Activated effector memory CD4-positive, alpha-beta T cell treated with anti-CD3 and anti-CD28 coated beads, Interleukin-2, amount 50 U/mL, for 16 hours (primary cell): ENCODE data around the gene CTBP2.

Source experiments
- DNase-seq: peaks from one replicate; pipeline ENCODE4 v3.0.0-alpha.2; 2020

Gene CTBP2

DNA sequence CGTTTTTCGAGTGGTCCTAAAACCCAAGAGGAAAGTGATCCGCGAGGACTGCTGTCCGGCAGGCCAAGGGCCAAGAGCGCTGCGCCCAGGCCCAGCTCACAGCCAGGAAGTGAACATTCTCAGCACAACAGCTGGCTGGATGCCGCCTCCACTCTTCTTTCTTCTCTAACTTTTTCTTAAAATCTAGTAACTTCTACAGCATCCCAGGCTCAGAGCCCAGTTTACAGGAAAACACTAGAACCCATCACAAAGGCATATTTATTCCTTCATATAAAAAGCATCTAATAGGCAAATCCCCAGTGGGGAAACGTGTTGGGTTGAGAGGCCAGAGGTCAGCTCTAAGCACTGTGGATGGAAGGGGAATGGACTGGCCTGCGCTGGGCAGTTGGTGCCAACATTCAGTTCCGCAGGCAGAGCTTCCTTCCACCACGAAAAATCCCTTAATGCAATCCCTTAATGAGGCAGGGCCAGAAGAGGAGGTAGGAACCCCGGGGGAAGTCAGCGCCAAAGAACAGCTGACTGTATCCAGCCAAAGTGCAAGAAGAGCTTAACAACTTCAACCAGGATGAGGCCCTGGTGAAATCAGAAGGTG, 143.7 kb downstream of the CTBP2 start:
- DNase-seq = no peak

DNA sequence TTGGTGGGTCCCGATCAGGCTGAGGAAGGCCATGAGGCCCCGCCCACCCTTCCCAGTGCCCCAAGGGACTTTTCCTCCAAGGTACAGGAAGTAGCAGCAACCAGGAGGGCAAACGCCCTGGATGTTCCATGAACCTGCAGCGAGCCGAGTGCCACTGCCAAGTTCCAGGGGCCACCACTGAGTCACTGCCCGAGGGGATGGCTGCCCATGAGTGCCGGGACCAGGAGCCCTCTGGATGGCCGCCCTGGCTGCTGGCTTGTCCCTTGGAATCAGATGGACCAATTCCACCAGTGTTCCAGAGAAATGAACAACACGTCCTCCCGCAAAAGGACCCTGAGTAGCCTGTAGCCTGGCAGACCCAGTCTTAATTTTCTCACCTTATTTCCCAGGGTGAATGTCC, 144.2 kb downstream of the CTBP2 start:
- DNase-seq = no peak

DNA sequence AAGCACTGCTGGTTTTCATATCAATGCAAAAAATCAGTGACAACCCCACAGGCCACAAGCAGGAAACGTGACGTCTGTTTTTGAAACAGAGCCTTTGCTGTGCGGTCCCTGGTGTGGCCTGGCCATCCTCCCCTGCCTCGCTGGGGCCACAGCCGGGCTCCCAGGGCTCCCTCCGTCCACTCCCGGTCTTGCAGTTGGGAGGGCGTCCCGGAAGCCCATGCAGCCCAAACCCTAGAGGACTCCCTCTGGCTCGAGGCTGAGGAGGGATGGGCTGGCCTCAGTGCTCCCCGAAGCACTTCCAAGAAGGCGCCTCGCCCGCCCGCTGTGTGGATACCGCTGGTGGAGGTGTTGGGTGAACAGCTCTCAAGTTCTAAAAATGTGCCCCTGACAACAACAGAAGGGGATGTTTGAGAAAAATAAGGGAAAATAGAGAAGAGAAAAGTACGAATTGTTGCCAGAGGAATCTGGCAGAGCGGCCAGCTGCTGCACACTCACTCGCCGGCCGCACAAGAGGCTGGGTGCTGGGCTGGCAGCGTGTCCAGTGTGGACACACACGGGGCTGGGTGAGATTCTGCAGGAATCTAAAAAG, 144.9 kb downstream of the CTBP2 start:
- no peak for DNase-seq

DNA sequence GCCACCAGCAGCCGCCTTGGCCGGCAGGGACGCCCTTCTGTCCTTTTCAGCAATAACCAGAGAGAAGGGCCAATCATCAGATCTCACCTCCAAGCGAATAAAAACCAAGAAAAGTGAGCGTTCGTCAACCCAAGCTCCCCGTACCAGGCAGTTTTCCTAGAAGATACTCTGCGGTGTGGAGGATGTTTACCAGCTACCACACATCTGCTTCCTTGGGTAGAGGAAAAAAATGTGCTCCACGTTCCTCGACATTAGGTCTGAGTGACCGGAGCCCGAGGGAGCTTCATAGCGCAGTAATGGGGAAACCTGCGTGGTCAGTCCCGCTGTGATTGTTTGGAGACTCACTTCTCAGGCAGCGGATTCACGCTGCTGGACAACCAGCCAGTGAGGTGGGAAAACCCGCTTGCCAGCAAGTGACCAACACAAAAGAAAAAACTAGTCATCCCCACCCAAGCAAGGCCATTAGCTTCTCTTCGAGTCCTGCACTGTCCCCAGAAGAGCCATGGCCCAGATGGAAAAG, 145.5 kb downstream of the CTBP2 start:
- DNase-seq = no peak

GRCh38 chr10:125014086-125014830, 146.1 kb downstream of the CTBP2 start:
- no peak for DNase-seq

GRCh38 chr10:125013529-125013872, 146.9 kb downstream of the CTBP2 start:
- no peak for DNase-seq

DNA sequence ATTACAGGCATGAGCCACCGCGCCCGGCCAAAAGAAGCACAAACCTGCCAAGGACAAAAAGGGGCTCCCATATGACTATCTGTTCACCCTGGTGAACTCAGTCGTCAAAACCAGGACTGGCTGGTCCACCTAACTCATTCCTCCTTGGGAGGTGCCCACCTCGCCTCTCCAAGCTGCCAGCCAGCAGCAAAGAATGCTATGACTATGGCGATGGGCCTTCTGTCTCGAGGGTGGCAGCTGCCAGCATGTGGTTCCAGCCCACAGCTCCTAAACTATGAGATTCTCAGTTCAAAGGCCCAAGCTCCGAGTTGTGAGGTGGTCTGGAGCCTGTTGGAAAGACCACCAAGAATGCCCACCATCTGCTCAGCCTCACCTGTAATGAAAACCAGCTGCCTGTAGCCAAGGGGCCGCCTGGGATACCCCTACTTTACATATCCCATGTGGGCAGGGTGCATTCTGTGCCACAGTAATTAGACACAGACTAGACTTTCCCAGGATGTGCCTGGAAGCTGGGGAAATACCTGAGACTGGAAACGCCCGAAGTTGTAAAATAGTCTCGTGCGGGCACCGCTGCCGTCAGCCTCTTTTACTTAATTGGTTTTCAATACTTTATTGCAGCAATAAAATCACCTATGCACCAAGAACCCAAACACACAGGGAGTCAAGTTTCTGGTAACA, 147.4 kb downstream of the CTBP2 start:
- no peak for DNase-seq

GRCh38 chr10:125011926-125012705, 148.2 kb downstream of the CTBP2 start:
- no peak for DNase-seq

DNA sequence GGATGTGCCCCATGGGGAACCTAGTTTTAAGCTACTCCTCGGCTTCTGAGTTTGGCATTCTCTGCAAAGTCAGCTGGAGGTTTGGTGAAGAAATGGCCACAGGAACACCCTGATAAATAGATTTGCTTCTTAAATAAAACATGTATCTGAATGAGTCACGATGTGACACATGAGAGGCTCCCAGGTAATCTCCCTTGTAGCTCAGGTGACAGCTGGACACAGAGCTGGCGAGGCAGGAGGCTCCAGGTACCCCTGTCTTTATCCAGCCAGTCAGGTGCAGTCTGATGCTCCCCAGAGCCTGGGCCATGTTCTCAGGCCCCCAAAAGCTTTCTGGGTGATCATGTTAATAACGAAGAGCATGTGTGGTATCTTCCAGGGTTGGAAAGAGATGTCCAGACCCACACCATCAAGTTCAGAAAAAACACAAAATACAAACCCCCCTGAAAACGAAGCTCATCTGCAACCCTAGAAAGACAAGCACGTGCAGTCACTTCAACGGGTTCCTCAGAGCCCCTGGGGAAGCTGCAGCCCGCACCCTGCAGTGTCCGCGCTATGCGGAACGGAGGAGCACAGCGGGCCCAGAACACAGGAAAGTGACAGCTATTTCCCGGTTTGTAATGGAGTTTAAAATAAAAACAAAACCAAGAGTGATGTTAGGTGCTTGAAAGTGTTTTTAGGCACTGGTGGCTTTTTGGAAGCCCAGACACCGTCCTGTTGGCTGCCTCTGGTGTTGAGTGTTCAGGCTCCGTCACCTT, 149.0 kb downstream of the CTBP2 start:
- no peak for DNase-seq

DNA sequence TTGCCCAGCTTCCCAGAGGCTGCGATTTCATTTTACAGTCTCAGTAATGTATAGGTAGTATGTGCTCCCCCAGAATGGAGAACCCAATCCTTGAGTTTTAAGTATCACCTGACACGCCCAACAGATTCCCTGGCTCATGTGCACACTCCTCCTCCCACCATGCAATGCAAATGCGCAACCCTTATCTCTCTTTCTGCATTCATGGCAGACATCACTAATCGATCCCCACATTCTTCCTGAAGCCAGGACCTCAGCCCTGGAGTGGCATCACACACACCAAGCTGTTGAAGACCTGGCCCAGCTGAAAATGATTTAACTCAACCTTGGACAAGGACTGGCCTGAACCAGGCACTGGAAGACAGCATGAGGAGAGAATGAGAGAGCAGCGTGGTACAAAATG, 150.0 kb downstream of the CTBP2 start:
- no peak for DNase-seq

DNA sequence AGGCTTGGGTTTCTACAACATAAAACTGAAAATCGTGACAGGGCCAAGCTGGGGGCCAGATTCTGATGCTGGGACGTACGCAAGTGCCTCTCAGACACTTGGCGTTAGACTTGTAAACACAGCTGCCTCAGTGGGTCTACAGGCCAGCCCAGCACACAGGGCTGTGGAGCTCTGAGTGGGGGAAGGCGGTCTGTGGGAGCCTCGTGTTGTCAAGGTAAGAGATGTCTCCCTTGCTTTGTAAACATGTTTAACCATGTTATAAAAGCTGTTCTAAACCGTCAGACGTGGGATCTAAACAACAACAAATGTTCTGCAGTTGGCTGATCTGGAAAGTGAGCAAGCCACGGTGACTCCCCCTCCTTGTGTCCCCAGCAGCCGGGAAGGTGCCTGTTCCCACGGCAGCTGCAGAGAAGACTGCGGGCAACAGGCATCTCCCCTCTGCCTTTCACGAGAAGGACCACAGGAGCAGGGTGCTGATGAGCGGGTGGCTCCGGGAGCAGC, 150.7 kb downstream of the CTBP2 start:
- DNase-seq = no peak

DNA sequence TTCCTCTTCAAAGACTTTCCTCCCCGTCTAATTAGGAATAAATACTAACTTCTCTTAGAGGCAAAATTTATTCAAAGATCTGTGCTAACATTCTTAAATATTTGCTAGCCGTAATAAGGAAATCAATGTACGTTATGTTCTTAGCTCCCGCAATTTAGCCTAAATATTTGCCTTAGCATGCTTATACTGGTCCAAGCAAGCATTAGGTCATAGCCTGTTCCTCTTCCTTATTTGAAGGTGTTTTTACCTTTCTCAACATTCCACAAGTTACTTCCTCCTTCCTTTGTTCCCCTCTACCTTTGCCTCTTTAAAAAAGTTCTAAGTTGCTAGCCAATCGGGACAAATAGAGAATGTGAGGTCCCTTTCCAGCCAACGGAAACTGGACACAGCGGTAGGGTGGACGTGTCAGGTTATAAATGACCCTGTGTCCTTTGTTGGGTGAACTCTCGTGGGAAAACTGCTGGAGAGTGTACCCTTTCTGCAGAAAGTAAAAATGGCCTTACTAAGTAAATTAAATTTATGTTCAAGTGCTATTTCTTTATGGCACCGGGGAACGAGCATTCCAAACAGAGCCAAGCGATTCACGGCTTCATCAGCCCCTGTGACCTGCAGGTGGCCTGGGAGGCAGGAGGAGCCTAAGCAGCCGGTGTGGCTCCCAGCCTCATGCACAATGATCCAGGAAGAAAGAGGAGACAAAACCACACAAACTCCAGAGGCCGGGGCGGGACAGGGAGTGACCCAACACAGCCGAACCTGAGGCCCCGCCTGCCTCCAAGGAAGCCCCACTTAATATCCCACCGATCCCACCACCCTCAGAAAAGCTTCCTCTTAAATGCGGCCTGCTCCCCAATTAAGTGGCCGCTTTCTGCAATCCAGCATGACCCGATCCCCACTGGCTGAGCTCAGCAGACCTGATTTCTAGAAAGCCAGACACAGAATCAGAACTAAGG, 151.4 kb downstream of the CTBP2 start:
- DNase-seq = no peak

DNA sequence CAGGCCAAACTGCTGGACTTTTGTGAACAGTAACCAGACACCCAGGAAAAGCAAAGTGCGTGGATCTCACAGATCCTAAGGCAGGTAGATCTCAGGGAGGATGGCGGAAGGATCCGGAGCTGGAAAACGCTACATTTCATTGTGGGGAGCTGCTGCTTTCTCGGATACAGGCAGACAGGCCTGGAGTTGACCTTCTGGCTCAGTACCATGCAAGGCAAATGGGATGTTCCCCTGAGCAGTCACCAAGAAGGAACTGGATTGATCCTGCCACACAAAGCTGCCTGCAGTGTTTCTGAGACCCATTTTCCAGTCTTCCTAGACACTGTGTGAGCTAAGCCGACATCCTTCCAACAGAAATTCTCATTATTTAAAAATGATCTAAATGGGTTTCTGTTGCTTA, 152.9 kb downstream of the CTBP2 start:
- DNase-seq = no peak

- peak; percentile 17 for DNase-seq
Observed at GRCh38 chr10:125006921-125007426, 153.4 kb downstream of the CTBP2 start.

DNA sequence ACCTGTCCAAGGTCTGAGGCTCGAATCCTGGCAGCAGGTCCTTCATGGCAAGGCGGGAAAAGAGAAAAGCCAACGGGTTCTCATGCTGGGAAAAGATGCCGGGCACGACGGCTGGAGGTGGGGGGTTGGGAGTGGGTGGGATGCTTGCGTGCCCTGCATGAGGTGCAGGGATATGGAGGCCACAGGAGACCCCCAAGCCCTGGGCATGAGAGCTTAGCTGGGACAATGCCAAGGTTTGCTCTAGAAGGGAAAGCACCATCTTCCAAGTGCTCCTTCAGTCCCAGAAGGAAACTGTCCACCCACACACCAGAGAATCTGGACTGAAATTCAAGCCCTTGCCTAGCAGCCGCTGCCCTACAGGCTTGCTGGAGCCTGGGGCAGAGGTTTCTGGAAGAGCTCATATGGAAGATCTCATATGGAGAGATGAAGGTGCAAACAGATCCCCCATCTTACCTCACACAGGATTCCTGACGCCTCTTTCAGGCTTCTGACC, 154.1 kb downstream of the CTBP2 start:
- DNase-seq = peak; percentile 45

GRCh38 chr10:125005312-125006187, 154.8 kb downstream of the CTBP2 start:
- peak; percentile 27 for DNase-seq

GRCh38 chr10:125004571-125005311, 155.6 kb downstream of the CTBP2 start:
- peak; percentile 42 for DNase-seq

GRCh38 chr10:125003901-125004467, 156.4 kb downstream of the CTBP2 start:
- peak; percentile 55 for DNase-seq
